Left forelimb (tissue), 1 donor: ENCODE measurements around the gene NEK1.

Source experiments
- DNase-seq: peaks from one replicate; pipeline ENCODE4 v3.0.0-alpha.2; 2018; ENCODE audit warnings: low spot score

Gene NEK1, protein sequence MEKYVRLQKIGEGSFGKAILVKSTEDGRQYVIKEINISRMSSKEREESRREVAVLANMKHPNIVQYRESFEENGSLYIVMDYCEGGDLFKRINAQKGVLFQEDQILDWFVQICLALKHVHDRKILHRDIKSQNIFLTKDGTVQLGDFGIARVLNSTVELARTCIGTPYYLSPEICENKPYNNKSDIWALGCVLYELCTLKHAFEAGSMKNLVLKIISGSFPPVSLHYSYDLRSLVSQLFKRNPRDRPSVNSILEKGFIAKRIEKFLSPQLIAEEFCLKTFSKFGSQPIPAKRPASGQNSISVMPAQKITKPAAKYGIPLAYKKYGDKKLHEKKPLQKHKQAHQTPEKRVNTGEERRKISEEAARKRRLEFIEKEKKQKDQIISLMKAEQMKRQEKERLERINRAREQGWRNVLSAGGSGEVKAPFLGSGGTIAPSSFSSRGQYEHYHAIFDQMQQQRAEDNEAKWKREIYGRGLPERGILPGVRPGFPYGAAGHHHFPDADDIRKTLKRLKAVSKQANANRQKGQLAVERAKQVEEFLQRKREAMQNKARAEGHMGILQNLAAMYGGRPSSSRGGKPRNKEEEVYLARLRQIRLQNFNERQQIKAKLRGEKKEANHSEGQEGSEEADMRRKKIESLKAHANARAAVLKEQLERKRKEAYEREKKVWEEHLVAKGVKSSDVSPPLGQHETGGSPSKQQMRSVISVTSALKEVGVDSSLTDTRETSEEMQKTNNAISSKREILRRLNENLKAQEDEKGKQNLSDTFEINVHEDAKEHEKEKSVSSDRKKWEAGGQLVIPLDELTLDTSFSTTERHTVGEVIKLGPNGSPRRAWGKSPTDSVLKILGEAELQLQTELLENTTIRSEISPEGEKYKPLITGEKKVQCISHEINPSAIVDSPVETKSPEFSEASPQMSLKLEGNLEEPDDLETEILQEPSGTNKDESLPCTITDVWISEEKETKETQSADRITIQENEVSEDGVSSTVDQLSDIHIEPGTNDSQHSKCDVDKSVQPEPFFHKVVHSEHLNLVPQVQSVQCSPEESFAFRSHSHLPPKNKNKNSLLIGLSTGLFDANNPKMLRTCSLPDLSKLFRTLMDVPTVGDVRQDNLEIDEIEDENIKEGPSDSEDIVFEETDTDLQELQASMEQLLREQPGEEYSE (N-terminal part only)

GRCh38 chr4:169611991-169612870 is at the start of gene NEK1:
Gene NEK1, minus strand, starts transcription at chr4:169612583. Its CDS starts 9,953 bp downstream, at chr4:169602630.
- peak; percentile 95 for DNase-seq

DNA sequence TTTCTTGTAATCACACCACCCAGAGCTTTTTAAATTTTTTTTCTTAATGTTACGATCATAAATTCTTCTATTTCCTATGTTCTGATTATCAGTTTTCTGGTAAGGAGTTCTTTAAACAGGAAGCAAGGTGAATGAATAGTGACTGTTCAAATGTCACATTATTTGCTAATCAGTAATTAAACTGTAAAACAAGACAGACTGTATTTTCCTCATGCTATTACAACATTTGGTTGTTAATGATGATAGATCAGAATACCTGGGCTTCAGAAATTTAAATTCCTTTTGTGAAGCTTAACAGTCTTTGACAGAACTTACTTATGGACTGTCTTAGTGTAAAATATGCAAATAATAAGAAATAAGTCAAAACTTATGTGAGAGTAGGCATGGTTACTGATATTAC is 49.4 kb upstream of the NEK1 start:
- no peak for DNase-seq

GRCh38 chr4:169660929-169661328 is 48.5 kb upstream of the NEK1 start:
- DNase-seq = no peak

DNA sequence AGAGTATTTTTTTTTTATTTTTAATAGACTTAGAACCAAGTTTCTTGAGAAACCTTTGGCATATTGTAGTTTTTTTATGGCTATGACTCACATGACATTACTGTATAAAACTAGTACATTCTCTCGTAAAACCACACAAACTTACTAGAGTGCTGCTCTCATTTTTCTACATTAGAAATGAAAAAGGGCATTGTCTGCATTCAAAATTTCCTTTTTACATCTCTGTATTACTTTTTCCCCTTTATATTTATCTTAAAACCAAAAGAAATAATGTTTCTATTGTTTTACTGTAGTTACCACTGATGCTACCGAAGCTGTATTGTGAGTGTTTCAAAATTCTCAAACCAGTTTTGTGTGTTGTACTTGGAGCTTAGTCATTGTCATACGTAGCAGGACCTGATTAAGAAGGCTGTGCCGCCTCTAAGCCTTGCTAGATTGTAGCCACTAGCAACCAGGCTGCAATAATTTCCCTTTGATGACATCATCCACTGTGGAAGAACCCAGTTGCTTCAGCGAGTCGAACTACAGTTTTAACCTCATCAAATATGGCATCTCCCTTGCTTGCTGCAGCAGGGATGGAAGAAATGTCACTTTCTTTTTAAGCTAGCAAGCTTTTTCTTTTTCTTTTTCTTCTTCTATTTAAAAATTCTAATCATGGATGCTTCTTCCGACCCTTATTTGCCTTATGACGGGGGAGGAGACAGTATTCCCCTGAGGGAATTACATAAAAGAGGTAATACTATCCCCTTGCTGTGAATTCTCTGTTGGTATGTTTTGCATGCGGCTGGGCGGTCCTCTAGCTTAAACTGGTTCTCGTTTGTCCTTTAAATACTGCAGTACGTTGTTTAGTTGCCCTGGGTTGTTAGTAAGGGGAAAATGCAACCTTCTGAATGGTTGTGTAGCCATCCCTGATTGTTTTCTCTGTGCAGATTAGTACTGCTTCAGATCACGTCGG is 47.6 kb upstream of the NEK1 start:
- DNase-seq = peak; percentile 68

- no peak for DNase-seq
Measured at GRCh38 chr4:169658975-169659715, 46.8 kb upstream of the NEK1 start.

DNA sequence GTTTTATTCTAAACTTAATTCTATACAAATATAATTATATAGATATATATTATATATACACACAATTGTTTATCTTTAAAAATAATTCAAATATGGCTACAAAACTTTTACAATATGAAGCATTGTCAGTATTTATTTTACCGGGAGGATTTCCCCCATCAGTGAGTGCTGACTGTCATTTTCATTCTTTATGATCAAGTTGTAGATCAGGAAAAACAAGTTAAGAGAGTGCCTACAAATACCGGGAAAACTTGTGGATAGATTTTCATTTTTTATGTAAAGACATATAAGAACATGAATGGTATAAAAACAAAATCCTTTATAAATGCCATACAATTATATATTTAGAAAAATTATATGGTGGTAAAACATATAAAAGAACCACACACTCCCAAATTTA is 45.8 kb upstream of the NEK1 start:
- DNase-seq = no peak

DNA sequence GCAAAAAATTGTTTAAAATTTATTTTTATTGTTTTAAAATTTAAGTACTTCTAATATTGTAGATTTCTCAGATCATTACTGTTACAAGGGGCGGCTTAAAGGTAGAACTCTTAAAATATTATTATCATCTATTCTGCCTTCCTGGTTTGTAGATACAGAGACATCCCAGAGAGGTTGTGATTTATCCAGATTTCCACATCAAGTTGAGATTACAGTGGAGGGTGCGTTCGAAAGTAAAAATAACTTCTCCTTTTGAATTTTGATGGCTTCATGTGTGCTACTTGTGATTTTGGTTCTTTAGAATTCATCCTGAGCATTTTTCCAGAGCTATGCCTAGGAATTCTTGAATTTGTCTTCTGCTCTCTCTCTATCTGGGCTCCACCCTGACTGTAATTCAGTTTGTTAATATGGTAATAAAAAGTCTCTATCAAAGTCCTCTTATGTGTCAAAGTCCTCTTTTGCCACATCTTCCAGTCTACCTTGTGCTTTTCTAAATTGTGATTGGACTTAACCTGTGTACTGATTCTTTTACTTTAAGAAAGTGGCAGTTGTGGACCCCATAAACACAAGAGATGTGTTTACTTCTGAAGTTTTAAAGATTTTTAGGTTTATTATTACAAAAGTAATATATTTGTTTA is 45.2 kb upstream of the NEK1 start:
- DNase-seq = no peak

DNA sequence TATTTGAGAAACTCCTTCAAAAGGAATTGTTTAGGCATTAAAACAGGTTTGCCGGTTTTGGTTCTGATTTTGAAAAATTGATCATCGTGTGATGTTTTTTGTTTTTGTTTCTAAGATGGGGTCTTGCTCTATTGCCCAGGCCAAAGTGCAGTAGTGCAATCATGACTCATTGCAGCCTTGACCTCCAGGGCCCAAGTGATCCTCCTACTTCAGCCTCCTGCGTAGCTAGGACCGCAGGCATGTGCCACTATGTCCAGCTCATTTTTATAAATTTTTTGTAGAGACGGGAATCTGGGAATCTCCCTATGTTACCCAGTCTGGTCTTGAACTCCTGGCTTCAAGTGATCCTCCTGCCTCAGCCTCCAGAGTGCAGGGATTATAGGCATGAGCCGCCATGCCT is 43.0 kb upstream of the NEK1 start:
- no peak for DNase-seq

GRCh38 chr4:169652535-169652934 is 40.2 kb upstream of the NEK1 start:
- DNase-seq = no peak

DNA sequence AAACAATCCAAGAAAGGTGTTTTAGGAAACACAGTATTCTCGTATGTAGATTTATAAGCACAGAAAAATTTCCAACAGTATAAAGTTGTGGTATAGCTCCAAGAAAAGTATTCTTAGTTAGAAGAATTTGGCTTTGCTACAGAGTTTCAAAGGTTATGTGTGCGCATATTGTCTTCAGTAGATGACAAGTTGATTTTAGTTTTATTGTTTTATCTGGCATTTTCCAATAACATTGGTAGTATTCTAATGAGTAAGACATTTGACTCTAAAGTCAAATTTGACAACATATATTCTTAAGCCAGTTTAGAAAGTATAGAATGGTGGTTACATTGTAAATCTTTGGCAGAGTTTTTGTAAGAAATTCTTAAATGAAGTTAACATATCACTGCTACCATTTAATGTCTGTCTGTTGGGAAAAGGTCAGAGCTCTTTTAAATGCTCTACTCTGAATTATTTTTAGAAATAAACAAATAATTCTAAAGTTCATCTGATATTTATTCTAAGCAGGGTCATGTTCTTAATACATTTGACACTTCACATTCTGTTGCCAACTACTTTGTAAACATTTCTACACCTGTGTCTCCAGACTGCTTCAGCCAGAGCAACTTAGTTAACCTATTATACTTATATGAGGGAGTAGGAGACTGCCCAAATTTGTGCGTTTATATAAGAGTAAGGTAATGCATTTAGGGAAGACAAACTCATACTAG is 38.0 kb upstream of the NEK1 start:
- no peak for DNase-seq

DNA sequence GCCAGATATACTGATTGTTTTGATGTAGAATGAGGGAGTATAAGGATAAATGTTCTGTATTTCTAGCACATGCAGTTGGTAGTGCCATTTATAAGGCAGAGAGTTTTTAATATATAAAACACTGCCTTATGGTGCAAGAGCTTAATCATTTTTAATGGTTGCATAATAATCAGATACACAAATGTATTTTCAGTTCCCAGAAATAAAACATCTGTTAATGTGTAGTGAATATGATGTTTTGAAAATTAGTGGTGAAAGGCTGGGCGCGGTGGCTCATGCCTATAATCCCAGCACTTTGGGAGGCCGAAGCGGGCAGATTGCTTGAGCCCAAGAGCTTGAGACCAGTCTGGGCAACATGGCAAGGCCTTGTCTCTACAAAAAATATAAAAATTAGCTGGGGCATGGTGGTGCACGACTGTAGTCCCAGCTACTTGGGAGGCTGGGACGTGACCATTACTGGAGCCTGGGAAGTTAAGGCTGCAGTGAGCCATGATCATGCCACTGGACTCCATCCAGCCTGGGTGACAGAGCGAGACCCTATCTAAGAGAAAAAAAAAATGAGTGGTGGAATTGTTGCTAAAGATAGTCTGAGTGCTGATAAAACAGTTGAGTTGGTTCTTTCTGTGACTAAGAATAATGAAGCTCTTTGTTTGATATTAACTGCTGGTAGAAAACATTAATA is 37.3 kb upstream of the NEK1 start:
- DNase-seq = no peak

DNA sequence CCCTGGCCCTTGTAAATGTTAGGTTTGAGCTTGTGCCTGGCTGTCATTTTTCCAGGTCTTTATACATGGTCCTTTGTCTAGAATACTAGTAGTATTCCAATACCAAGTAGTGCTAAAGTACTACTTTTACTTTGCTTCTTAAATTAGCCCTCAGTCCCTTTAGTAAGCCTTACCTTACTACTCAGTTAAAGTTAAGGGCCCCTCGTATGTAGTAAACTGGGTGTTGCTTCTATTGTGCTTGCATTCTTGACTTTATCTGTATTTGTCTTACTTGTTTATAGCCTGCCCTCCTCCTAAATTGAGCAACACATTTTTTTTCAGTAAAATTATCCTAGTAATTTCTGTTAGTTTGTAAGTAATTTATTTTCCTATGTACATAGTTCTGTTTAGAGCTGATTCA is 33.2 kb upstream of the NEK1 start:
- no peak for DNase-seq

DNA sequence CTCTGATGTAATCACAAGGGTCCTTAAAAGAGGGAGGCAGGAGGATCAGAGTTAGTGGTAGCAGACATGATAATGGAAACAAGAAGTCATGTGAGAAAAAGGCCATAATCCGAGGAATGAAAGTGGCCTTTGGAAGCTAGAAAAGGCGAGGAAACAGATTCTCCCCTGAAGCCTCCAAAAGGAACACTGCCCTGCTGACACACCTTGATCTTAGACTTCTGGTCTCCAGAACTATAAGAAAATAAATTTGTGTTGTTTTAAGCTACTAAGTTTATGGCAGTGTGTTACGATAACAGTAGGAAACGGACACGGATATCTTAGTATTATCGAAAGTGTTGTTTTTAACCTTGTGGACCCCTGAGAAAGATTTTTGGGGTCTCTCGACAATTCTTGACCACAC is 32.4 kb upstream of the NEK1 start:
- no peak for DNase-seq

DNA sequence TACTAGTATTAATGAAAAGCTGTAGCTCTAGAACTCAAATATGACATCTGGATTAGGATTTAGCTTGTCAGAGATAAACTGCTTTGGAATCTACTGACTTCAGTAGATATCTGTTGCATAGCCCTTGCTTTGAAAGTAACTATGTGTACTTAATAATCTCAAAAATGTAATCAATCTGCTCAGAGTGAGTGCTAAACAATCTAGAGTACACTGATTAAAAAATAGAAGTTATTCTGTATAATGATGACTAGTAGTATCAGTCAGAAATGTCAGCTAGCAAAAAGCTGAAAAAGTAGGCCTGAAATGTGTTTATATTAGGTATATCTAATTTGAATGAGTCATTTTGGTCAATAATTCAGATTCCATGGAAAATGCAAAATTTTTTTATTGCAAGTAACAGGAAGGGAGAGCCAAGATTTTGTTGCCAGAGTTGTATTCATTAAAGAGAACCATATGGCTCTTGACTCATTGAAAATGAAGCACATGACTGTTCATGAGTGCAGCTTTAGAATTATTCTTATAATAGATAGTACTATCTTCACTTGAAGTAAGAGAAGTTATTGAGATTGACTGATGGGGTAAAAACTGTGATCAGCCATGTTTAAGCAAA is 28.0 kb upstream of the NEK1 start:
- DNase-seq = no peak

DNA sequence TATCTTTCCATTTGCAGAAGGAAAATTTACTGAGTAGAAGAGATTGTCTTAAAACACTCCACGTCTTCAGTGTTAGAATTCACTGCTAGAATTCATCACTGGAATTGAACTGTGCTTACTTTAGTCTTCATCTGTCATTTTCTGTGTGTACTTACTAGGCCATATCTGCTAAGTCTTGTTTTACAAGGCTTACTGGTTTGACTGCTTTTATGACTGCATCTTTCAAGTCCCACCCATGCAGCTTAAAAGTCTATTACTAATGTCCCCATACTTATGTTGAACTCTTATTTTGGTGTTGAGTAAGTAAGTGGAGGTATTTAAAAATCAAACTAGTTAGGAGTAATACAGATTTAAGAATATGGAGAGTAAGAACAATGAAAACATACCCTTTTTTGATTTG is 22.6 kb upstream of the NEK1 start:
- no peak for DNase-seq

DNA sequence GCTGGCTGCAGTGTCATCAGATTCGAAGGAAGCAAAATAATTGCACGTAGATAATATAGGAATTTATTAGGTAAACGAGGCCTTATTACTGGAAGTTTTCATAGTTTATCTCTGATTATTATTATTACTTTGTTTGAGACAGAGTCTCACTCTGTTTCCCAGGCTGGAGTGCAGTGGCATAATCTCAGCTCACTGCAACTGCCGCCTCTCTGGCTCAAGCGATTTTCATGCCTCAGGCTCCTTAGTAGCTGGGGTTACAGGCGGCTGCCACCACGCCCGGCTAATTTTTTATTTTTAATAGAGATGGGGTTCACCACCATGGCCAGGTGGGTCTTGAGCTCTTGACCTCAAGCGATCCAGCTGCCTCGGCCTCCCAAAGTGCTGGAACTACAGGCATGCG is 20.5 kb upstream of the NEK1 start:
- no peak for DNase-seq

DNA sequence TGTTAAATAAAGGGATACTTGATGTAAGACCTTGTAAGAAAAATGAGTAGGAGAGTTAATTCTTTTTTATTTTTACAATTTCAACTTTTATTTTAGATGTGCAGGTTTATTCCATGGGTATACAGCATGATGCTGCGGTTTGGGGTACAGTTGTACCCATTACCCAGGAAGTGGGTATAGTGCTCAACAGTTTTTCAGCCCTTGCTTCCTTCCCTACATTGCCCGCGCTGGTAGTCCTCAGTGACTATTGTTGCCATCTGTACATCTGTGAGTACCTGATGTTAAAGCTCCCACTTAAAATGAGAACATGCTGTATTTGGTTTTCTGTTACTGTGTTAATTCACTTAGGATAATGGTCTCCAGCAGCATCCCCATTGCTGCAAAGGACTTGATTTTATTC is 17.7 kb upstream of the NEK1 start:
- no peak for DNase-seq

DNA sequence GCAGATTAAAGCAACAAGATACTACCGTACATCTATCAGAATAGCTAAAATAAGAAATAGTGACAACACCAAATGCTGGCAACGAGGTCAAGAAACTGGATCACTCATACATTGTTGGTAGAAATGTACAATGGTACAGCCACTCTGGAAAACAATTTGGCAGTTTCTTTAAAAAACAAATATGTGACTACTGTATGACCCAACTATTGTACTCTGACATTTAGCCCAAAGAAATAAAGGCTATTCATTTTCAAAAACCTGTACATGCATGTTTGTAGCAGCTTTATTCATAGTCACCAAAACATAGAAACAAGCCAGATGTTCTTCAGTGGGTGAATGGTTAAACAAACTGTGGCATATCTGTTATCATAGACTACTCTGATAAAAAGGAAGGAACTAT is 16.2 kb upstream of the NEK1 start:
- no peak for DNase-seq
